Heart left ventricle (tissue), 13 donors: ENCODE results near the gene MCU.

Experiments used
- POLR2A ChIP-seq, 2 donors: fragments of 450-650 bp; IDR thresholded peaks; one replicate each; pipeline ENCODE4 v1.6.1; 2017; ENCODE audit warnings: antibody characterized with exemption in 2 of 2, mild to moderate bottlenecking in 2 of 2, moderate library complexity in 2 of 2
- TF ChIP-seq, protein P1 (sequence below), 12 donors: fragments of 200-600 bp; sonication (generic) in 4 of 12; IDR thresholded peaks; one replicate each; pipeline versions ENCODE4 v1.5.0 to v1.8.0; 2018 to 2022; ENCODE audit warnings: antibody characterized with exemption in 12 of 12, mild to moderate bottlenecking in 5 of 12
- donor health status: ischemic (EF 13 %, LVEDD 7.1; RV severe dilation, severe dysfunction).
- donor health status: DM: no; HTN: yes; CAD: no.
- donor health status: DM: no; HTN: no; CAD: no.
- donor health status: ischemic (EF 25% LVEDD 6.9; RV normal size, moderate dysfunction).
- donor health status: ischemic (EF 25% LVEDD 5.7; RV mildly dilated, moderate dysfunction).
- donor health status: ischemic (EF 35%, LVEDD 5.7; RV mildly dilated, moderate dysfunction).
- donor health status: nonischemic (EF 11% LVEDD 7.7; RV severe dilation, severe dysfunction).
- donor health status: DM: yes; HTN: yes; CAD: no.
- donor health status: PGD.
- donor health status: ischemic (EF 29% LVEDD 5.4; RV normal size, mild dysfunction).
- donor health status: nonischemic (EF 23%, LVEDD 6.1; RV moderate dilation, normal function).

DNA sequence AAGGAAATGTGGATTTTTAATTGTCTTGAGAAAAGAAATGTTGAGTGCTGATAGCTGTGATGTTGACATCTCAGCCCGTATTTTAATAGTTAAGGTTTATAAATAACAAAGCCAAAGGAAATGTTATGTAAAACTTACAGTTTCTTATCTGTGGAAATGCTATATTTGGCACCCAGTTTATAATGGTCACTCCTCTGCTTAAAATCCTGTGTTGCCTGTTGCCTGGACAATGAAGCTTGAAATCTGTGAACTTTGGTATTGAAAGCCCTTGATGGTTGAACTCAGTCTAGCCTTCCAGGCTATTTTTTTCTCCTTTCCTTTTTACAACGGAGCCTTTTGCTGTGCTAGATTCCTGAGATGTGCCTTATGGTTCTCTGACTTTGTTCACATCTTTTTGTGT is 46.5 kb downstream of the MCU start:
- TF ChIP-seq, protein P1, sequence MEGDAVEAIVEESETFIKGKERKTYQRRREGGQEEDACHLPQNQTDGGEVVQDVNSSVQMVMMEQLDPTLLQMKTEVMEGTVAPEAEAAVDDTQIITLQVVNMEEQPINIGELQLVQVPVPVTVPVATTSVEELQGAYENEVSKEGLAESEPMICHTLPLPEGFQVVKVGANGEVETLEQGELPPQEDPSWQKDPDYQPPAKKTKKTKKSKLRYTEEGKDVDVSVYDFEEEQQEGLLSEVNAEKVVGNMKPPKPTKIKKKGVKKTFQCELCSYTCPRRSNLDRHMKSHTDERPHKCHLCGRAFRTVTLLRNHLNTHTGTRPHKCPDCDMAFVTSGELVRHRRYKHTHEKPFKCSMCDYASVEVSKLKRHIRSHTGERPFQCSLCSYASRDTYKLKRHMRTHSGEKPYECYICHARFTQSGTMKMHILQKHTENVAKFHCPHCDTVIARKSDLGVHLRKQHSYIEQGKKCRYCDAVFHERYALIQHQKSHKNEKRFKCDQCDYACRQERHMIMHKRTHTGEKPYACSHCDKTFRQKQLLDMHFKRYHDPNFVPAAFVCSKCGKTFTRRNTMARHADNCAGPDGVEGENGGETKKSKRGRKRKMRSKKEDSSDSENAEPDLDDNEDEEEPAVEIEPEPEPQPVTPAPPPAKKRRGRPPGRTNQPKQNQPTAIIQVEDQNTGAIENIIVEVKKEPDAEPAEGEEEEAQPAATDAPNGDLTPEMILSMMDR (IDR thresholded peaks at IDR 0.05): no peak
- no peak for TF ChIP-seq POLR2A (IDR thresholded peaks at IDR 0.05)
